OCI-LY1 (cell line): ENCODE measurements around the gene ZNF626.

Source experiments
- H2AFZ ChIP-seq: fragments of 200-600 bp; sonication (generic), shearing (Covaris generic); 2 replicates; pipeline ENCODE4 v1.6.0; 2014; ENCODE audit warnings: antibody characterized with exemption, mild to moderate bottlenecking, low read length
- H3F3A ChIP-seq: fragments of 200-600 bp; sonication (generic), shearing (Covaris generic); 2 replicates; pipeline ENCODE4 v1.6.0; 2014; ENCODE audit warnings: mild to moderate bottlenecking, antibody characterized with exemption, low read length, moderate library complexity; ENCODE audit not compliant: insufficient read depth
- H3K27ac ChIP-seq: fragments of 200-600 bp; sonication (generic); 2 replicates; pipeline ENCODE4 v1.5.1; 2014; ENCODE audit warnings: low read length, mixed run types, mild to moderate bottlenecking, low read depth; ENCODE audit not compliant: poor library complexity, severe bottlenecking
- H3K27me3 ChIP-seq: fragments of 200-600 bp; sonication (generic); 2 replicates; pipeline ENCODE4 v1.6.0; 2014; ENCODE audit warnings: antibody characterized with exemption, mild to moderate bottlenecking, low read length, moderate library complexity; ENCODE audit not compliant: insufficient read depth
- H3K36me3 ChIP-seq: fragments of 200-600 bp; sonication (generic); 2 replicates; pipeline ENCODE4 v1.6.1; 2014; ENCODE audit warnings: mild to moderate bottlenecking, antibody characterized with exemption, low read length, moderate library complexity, mixed read lengths; ENCODE audit not compliant: insufficient read depth
- H3K4me1 ChIP-seq: fragments of 200-600 bp; sonication (generic); 2 replicates; pipeline ENCODE4 v1.5.1; 2014; ENCODE audit warnings: mild to moderate bottlenecking, low read length, moderate library complexity; ENCODE audit not compliant: insufficient read depth, severe bottlenecking
- H3K4me2 ChIP-seq: fragments of 200-600 bp; sonication (generic), shearing (Covaris generic); 2 replicates; pipeline ENCODE4 v1.6.1; 2014; ENCODE audit warnings: low read length
- H3K4me3 ChIP-seq: fragments of 200-600 bp; sonication (generic); 2 replicates; pipeline ENCODE4 v1.5.1; 2014; ENCODE audit warnings: low read length, low read depth, mild to moderate bottlenecking, mixed read lengths; ENCODE audit not compliant: poor library complexity, severe bottlenecking
- H3K79me2 ChIP-seq: fragments of 200-600 bp; shearing (Covaris generic); 2 replicates; pipeline ENCODE4 v1.6.1; 2016; ENCODE audit warnings: mixed run types, low read length, mixed read lengths; ENCODE audit not compliant: insufficient read depth
- H3K9ac ChIP-seq: fragments of 200-600 bp; sonication (generic), shearing (Covaris generic); 2 replicates; pipeline ENCODE4 v1.6.1; 2014; ENCODE audit warnings: mild to moderate bottlenecking, low read length, mixed read lengths
- H3K9me2 ChIP-seq: fragments of 200-600 bp; sonication (generic), shearing (Covaris generic); 2 replicates; pipeline ENCODE4 v1.6.1; 2014; ENCODE audit warnings: low read depth, mild to moderate bottlenecking, low read length, mixed read lengths
- H3K9me3 ChIP-seq: fragments of 200-600 bp; shearing (Covaris generic); 2 replicates; pipeline ENCODE4 v1.6.1; 2014; ENCODE audit warnings: low read length, mixed read lengths
- H4K20me1 ChIP-seq: fragments of 200-600 bp; sonication (generic), shearing (Covaris generic); 2 replicates; pipeline ENCODE4 v1.6.0; 2016; ENCODE audit warnings: mild to moderate bottlenecking, low read length; ENCODE audit not compliant: insufficient read depth
- EZH2 ChIP-seq: fragments of 200-600 bp; sonication (generic), shearing (Covaris generic); IDR thresholded peaks from 2 replicates; pipeline ENCODE4 v1.8.0; 2017; ENCODE audit warnings: borderline replicate concordance, mixed run types, mild to moderate bottlenecking, antibody characterized with exemption, low read length, moderate library complexity, mixed read lengths
- TF ChIP-seq, protein P1 (sequence below): fragments of 200-600 bp; sonication (generic), shearing (Covaris generic); IDR thresholded peaks from 2 replicates; pipeline ENCODE4 v1.5.1; 2017; ENCODE audit warnings: mild to moderate bottlenecking, antibody characterized with exemption, low read length, moderate library complexity, mixed read lengths

ZNF626 gene

DNA sequence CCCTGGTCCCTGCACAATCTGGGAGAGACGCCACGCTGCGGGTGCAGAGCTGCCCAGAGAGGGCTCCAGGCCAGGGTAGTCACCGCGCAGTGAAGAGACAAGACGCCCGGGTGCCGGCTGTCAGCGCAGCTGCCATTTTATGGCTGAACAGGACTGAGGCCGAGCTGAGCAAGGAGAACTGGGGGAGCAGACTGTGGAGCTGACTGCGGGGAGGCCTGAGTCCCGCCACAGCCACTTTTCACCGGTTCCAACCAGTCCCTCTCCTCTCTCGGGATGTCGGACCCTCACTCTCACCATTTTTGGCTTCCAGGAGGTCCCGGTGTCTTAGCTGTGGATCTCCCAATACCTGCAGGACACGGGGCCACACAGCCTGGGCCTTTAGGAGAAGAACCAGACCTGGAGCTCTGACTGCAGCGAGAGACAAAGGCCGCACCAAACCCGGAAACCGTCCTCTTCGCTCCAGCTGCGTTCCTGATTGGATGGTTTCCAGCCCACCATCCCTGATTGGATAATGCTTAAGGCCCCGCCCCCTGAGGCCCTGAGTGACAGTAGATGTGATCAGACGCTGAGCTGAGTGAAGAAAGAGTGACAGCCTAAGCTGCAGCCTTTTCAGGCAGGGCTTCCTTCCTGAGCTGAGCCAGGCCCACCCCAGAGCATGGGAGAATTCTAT lies at the start of gene ZNF626:
Gene ZNF626 (minus strand): TSS at position 422 of the 670 bp plus-strand sequence. CDS start 125 bp downstream, at position 297.
- no peak within 1 kb of the TSS for H2AFZ ChIP-seq

DNA sequence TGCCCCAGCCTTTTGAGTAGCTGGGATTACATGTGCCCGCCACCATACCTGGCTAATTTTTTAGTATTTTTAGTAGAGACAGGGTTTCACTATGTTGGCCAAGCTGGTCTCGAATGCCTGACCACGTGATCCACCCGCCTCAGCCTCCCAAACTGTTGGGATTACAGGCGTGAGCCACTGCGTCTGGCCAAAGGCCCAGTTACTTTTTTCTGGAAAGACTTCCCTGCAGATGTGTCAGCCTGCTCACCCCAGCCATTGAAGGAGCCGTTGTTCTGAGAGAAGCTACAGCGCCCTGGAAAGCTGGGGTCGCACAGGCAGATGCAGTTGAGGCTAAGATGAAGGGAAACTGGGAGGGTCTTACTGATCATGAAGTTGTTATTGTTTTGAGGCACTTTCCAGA lies 7.9 kb upstream of the ZNF626 start:
- TF ChIP-seq, protein P1, sequence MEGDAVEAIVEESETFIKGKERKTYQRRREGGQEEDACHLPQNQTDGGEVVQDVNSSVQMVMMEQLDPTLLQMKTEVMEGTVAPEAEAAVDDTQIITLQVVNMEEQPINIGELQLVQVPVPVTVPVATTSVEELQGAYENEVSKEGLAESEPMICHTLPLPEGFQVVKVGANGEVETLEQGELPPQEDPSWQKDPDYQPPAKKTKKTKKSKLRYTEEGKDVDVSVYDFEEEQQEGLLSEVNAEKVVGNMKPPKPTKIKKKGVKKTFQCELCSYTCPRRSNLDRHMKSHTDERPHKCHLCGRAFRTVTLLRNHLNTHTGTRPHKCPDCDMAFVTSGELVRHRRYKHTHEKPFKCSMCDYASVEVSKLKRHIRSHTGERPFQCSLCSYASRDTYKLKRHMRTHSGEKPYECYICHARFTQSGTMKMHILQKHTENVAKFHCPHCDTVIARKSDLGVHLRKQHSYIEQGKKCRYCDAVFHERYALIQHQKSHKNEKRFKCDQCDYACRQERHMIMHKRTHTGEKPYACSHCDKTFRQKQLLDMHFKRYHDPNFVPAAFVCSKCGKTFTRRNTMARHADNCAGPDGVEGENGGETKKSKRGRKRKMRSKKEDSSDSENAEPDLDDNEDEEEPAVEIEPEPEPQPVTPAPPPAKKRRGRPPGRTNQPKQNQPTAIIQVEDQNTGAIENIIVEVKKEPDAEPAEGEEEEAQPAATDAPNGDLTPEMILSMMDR = no peak
- TF ChIP-seq EZH2 = no peak
- H3K4me1 ChIP-seq = no peaks in the 10 kb centered on the region
- H3K4me3 ChIP-seq = no peak overlapping the region
- no peak overlapping the region for H2AFZ ChIP-seq
- no peaks in the 10 kb centered on the region for H4K20me1 ChIP-seq
- no peaks in the 10 kb centered on the region for H3K36me3 ChIP-seq
- no peaks in the 10 kb centered on the region for H3F3A ChIP-seq
- no peak overlapping the region for H3K9ac ChIP-seq
- no peaks in the 10 kb centered on the region for H3K27me3 ChIP-seq
- no peak overlapping the region for H3K4me2 ChIP-seq
- H3K9me2 ChIP-seq = no peaks in the 10 kb centered on the region
- H3K9me3 ChIP-seq = no peaks in the 10 kb centered on the region
- no peaks in the 10 kb centered on the region for H3K79me2 ChIP-seq
- H3K27ac ChIP-seq = no peak overlapping the region

More for the DNA sequence above, at the start of gene ZNF626:
- H3K79me2 ChIP-seq = no peaks in the 10 kb centered on the region
- no peak within 1 kb of the TSS for H3K4me2 ChIP-seq
- H3K9me3 ChIP-seq = no peaks in the 10 kb centered on the region
- no peaks in the 10 kb centered on the region for H3K36me3 ChIP-seq
- no peaks in the 10 kb centered on the region for H3K9me2 ChIP-seq
- no peaks in the 10 kb centered on the region for H3K27me3 ChIP-seq
- H3K27ac ChIP-seq = no peak within 1 kb of the TSS
- H3F3A ChIP-seq = no peaks in the 10 kb centered on the region
- TF ChIP-seq EZH2 = no peak
- TF ChIP-seq, protein P1 = no peak
- peak within 1 kb of the TSS; percentile 50 for H3K4me3 ChIP-seq
- no peaks in the 10 kb centered on the region for H4K20me1 ChIP-seq
- no peaks in the 10 kb centered on the region for H3K4me1 ChIP-seq
- no peak within 1 kb of the TSS for H3K9ac ChIP-seq

GRCh38 chr19:20667281-20667680 lies 5.9 kb upstream of the ZNF626 start:
- H3K27me3 ChIP-seq = no peaks in the 10 kb centered on the region
- H3K79me2 ChIP-seq = no peaks in the 10 kb centered on the region
- no peak overlapping the region for H3K9ac ChIP-seq
- no peaks in the 10 kb centered on the region for H3K9me2 ChIP-seq
- no peak overlapping the region for H3K4me2 ChIP-seq
- H3K27ac ChIP-seq = no peak overlapping the region
- H4K20me1 ChIP-seq = no peaks in the 10 kb centered on the region
- no peaks in the 10 kb centered on the region for H3F3A ChIP-seq
- no peaks in the 10 kb centered on the region for H3K36me3 ChIP-seq
- no peak overlapping the region for H3K4me3 ChIP-seq
- H3K9me3 ChIP-seq = no peaks in the 10 kb centered on the region
- no peaks in the 10 kb centered on the region for H3K4me1 ChIP-seq
- no peak for TF ChIP-seq EZH2
- TF ChIP-seq, protein P1 = no peak
- no peak overlapping the region for H2AFZ ChIP-seq
